Measurements from ENCODE around the gene IFNAR1.
"Not testable (repeated sequence)": the region's sequence is repeated elsewhere in the genome, so short reads cannot be mapped to it uniquely, and the experiment has no call there.

IFNAR1 gene

DNA sequence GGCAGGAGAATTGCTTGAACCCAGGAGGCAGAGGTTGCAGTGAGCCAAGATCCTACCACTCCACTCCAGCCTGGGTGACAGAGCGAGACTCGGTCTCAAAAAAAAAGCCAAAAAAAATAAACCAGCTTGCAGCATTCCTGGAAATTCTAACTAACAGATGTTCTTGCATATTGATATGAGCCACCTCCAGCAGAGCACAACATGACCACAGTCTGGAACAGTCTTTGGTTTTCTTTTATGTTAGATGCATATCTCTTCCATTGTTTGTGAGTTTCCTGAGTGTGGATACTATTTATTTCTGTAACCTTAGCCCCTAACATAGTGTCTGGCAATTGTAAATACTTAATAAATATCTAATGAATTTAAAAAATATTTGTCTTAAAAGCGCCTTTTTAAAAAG is 23.9 kb downstream of the IFNAR1 start:
- DNase-seq (ENCODE audit: low read depth), result no peak

DNA sequence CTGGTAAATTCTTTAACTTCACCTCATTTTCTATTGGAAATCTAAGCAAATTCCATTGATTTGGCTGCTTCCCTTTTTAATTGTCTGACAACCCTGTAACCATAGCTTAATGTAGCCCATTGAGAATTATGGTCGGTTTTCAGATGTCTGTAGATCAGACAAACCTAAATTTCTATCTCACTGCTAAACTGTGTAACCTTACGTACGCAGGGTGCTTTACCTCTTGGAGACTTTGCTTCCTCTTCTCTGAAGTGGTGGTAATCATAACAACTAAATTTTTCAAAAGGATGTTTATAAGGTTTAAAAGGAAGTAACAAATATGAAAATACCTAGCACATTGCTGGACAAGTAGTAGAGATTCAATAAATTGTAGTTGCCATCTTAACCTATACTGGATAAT is 25.9 kb downstream of the IFNAR1 start:
- no peak for DNase-seq (ENCODE audit: low read depth)

DNA sequence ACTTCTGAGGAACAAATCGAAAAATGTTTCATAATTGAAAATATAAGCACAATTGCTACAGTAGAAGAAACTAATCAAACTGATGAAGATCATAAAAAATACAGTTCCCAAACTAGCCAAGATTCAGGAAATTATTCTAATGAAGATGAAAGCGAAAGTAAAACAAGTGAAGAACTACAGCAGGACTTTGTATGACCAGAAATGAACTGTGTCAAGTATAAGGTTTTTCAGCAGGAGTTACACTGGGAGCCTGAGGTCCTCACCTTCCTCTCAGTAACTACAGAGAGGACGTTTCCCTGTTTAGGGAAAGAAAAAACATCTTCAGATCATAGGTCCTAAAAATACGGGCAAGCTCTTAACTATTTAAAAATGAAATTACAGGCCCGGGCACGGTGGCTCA is 30.6 kb downstream of the IFNAR1 start:
- DNase-seq (ENCODE audit: low read depth), result no peak

DNA sequence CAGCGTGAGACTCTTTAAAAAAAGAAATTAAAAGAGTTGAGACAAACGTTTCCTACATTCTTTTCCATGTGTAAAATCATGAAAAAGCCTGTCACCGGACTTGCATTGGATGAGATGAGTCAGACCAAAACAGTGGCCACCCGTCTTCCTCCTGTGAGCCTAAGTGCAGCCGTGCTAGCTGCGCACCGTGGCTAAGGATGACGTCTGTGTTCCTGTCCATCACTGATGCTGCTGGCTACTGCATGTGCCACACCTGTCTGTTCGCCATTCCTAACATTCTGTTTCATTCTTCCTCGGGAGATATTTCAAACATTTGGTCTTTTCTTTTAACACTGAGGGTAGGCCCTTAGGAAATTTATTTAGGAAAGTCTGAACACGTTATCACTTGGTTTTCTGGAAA is 31.2 kb downstream of the IFNAR1 start:
- no peak for DNase-seq (ENCODE audit: low read depth)

DNA sequence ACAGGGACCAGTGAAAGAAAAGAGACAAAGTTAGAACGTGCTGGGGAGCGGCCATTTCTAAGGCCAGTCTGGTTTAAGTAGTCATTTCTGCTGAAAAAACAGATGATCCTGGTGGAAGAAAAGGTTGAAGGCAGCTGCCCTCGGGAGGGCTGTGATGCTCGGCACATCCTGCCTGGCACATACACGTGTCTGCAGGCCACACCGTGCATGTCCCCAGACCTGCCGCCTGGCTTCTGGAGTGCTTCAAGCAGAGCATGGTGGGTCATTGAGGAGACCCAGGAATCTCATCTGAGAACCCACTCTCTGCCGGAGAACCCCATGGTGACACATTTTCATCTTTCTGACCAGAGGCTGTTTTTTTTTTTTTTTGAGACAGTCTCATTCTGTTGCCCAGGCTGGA is 32.4 kb downstream of the IFNAR1 start:
- no peak for DNase-seq (ENCODE audit: low read depth)

DNA sequence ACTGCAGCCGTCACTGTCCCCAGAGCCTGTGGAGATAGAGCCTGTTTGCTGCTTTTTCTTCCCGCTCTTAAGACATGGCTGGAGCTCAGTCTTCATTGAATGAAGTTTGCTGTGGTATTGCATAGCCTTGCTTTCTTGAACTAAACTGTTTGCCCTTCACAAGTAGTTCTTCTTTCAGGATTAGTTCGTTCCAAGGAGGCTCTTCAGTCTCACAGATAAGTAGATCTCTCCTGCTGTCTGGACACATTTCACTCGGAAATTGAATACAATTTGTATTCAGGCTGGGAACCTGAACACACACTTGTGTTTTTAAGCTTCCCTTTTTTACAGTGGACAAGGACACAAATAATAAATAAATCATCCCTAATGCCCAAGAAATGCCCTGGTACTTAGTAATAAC is 34.7 kb downstream of the IFNAR1 start:
- no peak for DNase-seq (ENCODE audit: low read depth)

DNA sequence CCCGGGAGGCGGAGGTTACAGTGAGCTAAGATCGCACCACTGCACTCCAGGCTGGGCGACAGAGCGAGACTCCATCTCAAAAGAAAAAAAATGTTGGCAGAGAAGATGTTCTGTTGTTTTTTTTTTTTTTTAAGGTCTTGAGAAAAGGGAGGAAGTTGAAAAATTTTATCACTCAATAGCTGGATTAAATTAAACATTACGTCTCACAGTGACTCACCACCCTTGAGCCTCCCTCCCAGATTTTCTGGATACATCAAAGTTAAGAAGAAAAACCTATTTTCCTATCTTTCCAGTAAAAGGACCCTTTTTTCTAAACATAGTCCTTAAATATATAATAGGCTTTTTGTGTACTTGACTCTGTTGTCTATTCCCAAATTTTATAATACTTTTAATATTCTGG is 35.5 kb downstream of the IFNAR1 start:
- DNase-seq (ENCODE audit: low read depth), result peak; percentile 72

DNA sequence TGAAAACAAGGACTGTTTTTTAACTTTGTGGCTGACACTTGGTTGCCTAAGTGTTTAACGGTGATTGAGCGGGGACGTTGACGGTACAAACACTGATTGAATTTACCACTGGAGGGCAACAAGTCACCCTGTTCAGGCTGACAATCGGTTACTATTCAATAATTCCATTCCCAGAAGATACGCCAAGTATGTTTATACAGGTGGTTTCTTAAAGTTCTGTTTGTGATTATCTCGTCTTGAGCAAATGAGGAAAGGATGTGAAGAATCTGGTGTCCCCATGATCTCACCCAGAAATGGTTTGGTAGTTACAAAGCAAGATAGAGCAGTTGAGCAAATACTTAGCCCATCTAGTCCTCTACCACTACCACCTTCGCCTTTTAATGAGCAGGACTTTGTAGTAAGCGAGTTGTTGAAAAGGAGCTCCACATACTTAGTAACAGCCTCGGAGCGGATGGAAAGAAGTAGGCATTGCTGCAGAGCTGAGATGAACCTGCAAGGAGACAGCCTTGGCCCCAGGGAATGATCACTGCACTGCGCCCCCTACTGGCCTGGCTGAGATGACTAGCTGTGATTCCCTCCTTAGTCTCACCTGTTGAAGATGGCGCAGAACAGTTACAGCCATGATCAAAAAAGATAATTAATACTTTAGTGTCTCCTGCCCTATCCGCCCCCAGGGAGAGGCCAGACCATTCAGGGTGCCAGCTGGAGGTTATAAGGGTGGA is 36.3 kb downstream of the IFNAR1 start:
- DNase-seq (ENCODE audit: low read depth), result peak; percentile 80

DNA sequence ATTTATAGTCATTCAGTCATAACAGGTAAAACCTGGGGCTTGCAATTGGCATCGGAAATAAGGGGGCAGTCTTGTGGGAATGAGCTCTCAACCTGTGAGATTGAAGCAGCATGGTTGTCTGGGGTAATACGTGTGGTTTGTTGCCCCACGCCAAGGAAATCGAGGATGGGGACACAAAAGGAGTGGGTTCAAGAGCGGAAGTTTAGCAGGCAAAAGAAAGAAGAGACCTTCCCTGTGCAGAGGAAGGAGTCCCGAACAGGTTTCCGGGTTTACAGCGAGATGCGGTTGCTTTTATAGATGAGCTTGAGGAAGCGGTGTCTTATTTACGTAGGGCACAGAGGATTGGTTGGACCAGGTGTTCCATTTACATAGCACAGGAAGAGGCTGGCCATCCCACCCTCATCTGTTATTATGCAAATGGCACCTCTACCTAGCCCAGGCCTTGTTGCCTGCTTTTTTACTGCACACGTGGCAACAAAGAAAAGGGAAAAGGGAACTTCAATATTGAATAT is 37.3 kb downstream of the IFNAR1 start:
- DNase-seq (ENCODE audit: low read depth), result no peak

DNA sequence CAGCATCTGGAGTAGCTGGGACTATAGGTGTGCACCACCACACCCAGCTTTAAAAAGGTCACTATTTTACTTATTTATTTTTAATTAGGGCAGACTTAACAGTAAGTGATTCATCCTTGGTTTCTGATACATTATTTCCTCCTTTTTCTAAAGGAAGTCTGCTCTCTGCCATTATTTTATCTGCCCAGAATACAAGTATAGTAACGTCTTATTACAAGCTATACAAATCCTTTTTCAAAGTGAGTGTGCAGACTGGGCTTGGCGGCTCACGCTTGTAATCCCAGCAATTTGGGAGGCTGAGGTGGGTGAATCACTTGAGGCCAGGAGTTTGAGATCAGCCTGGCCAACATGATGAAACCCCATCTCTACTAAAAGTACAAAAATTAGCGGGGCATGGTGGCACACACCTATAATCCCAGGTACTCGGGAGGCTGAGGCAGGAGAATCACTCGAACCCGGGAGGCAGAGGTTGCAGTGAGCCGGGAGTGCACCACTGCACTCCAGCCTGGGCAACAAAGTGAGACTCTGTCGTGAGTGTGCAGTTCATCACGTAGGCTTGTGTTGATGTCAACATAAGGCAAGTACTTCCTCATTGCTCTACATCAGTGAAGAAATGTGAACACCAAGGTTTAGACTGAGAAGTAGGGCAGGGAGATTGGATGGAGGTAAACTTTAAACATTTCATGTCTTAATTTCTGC is 39.3 kb downstream of the IFNAR1 start:
- DNase-seq (ENCODE audit: low read depth), result not testable (repeated sequence)

DNA sequence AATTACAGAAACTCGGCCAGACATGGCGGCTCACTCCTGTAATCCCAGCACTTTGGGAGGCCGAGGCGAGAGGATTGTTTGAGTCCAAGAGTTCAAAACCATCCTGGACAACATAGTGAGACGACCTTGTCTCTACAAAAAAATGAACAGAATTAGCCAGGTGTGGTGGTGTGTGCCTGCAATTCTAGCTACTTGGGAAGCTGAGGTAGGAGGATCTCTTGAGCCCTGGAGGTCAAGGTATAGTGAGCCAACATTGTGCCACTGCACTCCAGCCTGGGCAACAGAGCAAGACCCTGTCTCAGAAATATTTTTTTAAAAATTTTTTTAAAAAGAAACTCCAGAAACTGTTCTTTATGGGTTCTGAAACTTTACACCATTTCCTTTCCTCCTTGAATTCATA is 40.1 kb downstream of the IFNAR1 start:
- DNase-seq (ENCODE audit: low read depth), result no peak

DNA sequence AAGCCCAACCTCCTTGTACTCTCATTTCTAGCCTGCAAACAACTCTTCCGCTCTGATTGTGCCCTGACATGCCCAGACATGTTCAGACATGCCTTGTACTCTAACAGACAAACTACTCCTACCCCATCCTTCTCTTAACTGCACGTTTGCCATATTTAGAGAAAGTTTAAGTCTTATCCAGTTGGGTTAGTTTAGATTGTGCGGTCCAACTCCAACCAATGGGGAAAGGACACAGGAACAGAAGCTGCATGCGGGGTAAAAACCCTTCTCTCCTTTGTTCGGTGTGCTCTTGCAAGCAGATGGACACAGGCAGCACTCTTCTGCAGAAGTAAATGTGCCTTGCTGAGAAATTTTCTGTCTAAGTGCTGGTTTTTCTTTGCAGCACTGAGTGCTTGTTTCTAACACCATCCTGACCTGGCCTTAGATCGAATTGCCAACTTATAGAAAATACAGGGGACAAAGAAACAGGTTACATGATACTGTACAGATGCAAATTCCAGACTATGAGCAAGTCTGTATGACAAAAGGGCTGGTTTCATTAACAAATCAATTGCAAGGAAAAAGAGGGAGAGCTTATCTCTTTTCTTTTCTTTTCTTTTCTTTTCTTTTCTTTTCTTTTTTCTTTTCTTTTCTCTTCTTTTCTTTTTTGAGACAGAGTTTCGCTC is 42.7 kb downstream of the IFNAR1 start:
- no peak for DNase-seq (ENCODE audit: low read depth)

DNA sequence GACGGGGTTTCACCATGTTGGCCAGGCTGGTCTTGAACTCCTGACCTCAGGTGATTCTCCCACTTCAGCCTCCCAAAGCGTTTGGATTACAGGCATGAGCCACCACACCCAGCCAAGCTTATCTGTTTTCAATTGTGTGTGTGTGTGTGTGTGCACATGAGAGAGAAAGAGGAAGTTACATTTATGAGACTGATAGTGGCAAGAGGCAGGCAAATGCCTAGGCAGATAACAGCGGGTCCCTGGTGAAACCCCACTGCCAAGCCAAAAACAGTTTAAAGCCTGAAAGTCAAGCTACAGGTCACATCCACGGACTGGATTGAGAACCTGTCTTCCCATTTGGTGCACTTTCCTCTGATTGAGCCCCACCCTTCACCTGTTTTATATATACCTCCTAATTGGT is 43.4 kb downstream of the IFNAR1 start:
- no peak for DNase-seq (ENCODE audit: low read depth)

DNA sequence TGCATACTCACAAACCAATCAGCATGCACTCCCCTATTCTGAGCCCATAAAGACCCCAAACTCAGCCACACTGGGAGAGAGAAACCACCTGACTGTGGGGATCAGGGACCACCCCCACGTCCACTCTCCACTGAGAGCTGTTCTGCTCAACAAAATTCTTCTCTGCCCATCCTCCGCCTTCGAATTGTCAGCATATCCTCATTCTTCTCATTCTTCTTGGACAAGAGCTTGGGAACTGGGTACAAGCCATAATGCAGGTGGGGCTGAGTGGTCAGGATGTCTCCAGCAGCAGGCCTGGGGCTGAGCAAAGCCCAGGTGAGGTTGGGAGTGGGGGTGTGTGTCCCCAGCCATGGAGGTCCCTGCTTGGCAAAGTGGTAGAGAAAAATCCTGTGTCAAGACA is 43.8 kb downstream of the IFNAR1 start:
- DNase-seq (ENCODE audit: low read depth), result no peak

DNA sequence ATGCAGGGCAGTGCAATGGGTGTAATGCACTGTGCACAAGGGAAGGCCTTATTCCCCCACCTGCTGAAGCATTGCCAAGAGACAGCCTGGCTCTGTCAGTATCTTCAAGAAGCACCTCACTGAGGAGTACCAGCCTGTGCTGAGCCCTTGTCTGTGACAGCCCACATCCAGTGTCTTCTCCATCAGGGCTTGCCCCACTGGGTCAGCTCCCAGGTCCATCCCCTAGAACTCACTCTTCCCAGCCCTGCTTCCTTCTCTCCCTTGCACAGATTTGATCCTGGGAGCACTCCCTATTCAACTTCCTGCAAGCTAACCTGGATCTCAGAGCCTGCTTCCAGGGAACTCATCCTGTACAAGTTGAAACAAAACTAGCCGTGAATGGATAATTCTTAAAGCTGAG is 44.8 kb downstream of the IFNAR1 start:
- no peak for DNase-seq (ENCODE audit: low read depth)

DNA sequence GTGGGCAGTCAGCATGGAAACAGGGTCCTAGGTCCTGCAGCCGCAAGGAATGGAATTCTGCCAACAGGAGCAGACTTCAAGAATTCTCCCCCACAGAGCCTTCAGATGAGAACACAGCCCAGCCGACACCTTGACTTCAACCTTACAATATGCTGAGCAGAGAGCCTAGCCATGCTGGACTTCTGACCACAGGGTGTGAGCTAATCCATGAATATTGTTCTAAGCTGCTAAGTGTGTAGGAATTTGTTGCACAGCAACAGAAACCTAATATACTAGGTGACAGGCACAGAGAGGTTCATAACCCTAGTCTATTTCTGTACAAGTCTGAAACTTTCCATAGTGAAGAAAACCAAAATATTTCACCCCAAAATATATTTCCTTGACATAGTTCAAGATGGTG is 45.5 kb downstream of the IFNAR1 start:
- DNase-seq (ENCODE audit: low read depth), result no peak

DNA sequence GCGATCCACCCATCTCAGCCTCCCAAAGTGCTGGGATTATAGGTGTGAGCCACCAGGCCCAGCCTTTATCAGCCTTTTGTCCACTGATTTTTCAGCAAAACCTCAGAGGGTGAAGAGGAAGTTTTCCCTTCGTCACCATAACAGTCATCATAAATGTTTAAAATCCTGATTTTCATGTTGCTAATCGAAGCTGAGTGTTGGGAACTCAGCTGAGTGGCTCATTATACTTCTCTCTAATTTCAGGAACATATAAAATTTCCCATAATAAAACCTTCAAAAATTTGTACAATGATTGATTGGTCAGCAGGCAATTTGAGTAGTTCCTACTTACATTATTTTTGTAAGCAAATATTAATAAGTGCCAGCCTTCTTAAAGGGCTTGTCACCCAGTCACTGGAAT is 46.6 kb downstream of the IFNAR1 start:
- no peak for DNase-seq (ENCODE audit: low read depth)

DNA sequence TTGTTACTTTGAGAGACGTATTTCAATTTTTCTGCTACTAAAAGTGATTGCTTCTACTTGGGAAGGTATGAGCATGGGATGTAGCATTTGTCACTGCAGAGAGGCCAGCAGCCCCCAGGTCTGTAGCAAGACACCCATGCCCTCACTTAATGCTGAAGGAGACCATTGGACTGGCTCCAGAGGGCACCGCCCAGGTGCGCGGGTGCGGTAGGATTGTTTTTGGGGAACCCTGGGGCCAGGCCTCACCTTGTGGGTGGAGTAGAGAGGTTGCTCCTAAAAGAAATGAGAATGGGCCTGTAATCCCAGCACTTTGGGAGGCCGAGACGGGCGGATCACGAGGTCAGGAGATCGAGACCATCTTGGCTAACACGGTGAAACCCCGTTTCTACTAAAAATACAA is 47.8 kb downstream of the IFNAR1 start:
- no peak for DNase-seq (ENCODE audit: low read depth)

DNA sequence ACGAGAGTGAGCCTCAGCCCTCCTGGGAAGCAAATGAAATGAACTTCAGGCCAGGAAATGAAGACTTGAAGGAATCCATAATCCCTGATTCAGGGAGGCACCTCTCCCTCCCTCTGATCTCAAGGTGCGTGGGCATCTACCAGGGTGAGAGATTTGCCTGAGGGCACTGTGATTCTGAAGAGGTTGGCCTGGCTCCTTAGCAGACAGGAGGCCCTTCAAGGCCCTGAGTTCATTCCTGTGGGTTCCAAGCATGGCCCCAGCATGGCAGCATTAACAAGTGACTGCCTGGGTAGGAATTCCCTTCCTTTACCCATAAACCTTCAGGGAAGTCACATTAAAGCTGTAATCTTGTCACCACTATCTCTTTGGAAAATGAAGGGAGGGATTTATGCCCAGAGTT is 48.7 kb downstream of the IFNAR1 start:
- no peak for DNase-seq (ENCODE audit: low read depth)

DNA sequence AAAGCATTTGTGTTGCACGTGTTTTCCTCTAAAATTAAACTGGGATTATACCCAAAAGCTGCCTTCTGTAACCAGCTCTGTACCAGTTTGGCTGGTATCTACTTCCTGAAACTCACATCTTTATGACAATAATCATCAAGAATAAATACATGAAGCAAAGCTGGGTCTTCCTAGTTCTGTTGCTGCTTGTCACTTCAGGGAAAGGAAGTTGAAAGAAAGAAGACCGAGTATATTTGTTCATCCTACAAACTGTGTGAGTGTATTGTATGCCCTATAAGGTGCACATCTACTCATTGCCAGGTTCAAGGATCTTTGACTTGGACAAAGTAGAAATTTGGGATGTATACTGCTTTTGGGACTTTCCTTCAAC is 49.3 kb downstream of the IFNAR1 start:
- no peak for DNase-seq (ENCODE audit: low read depth)

DNA sequence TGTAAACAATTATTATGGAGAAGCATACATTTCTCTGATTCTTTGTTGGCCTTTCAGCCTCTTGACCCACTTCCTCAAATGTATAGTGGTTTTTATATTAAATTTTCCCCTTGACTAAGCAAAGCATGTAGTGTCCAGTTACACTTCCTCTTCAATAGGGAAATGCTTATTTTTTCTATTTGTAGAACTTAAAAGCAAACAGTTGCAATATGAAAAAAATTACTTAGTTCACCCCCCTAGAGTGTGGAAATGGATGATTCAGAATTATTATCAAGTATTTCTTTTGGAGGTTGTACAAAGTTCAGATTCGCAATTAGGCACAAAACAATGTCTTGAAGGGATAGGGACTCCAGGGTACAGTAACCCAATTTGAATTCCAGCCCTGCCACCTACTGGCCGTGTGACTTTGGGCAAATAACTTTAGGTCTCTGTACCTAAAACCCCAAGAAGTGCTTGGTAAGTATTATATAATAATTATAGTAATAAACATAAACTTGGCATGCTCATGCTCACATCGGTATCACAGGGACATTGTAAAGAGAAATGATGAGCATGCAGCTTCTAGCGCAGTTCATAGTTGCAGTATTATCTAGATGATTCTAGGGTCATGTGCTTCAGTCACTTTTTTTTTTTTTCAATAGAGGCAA is 49.8 kb downstream of the IFNAR1 start:
- DNase-seq (ENCODE audit: low read depth), result peak; percentile 69

DNA sequence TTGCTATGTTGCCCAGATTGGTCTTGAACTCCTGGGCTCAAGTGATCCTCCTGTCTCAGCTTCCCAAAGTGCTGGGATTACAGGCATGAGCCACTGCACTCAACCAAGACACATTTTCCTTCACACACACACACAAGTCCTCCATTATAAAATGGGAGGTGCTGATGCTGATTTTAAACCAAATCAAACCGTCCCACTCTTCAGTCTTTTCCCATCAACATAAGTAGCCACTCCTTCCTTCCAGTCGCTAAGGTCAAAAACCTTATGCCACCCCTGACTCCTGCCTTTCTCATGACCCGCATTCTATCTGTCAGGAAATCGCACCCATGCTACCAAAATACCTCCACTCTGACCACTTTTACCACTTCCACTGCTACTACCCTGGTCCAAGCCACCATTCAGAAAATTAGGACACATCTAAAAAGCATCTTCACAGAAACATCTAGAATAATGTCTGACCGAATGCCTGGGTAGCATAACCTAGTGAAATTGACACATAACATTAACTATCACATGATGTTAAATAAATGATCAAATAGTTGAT is 50.4 kb downstream of the IFNAR1 start:
- no peak for DNase-seq (ENCODE audit: low read depth)

Measured in iris pigment epithelial cell (primary cell).